ENCODE results near the gene TCF4.

DNA sequence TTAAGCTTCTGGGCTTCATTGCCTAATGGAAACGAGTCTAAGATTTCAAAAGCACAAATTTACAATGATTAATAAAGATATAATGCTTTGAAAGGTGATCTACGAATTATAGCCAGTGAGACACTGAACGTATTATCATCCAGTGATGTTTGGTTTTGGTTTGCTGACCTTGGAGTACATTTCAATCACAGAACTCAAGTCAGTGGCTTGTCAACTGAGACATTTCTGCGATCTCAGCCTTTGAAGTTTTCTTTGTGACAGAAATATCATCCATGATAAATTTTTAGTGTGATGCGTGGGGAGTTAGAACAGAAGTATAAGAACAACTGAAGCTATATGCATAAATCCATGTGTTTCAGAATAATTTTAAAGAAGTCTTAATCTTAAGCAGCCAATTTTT lies 263.8 kb downstream of the TCF4 start:
- TF ChIP-seq, protein P1, sequence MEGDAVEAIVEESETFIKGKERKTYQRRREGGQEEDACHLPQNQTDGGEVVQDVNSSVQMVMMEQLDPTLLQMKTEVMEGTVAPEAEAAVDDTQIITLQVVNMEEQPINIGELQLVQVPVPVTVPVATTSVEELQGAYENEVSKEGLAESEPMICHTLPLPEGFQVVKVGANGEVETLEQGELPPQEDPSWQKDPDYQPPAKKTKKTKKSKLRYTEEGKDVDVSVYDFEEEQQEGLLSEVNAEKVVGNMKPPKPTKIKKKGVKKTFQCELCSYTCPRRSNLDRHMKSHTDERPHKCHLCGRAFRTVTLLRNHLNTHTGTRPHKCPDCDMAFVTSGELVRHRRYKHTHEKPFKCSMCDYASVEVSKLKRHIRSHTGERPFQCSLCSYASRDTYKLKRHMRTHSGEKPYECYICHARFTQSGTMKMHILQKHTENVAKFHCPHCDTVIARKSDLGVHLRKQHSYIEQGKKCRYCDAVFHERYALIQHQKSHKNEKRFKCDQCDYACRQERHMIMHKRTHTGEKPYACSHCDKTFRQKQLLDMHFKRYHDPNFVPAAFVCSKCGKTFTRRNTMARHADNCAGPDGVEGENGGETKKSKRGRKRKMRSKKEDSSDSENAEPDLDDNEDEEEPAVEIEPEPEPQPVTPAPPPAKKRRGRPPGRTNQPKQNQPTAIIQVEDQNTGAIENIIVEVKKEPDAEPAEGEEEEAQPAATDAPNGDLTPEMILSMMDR (conservative IDR thresholded peaks at IDR 0.05; ENCODE audit: low read depth, low read length): no peak
- TF ChIP-seq EZH2phosphoT487 (IDR thresholded peaks at IDR 0.05; ENCODE audit: borderline replicate concordance, low read length) (no peak), EZH2 (IDR thresholded peaks at IDR 0.05; ENCODE audit: low read length, unreplicated experiment) (no peak)
